OCI-LY1 (cell line): ENCODE measurements around the gene PAXIP1.

Source experiments
- EZH2 ChIP-seq: fragments of 200-600 bp; sonication (generic), shearing (Covaris generic); IDR thresholded peaks from 2 replicates; pipeline ENCODE4 v1.8.0; 2017; ENCODE audit warnings: borderline replicate concordance, mixed run types, mild to moderate bottlenecking, antibody characterized with exemption, low read length, moderate library complexity, mixed read lengths
- TF ChIP-seq, protein P1 (sequence below): fragments of 200-600 bp; sonication (generic), shearing (Covaris generic); IDR thresholded peaks from 2 replicates; pipeline ENCODE4 v1.5.1; 2017; ENCODE audit warnings: mild to moderate bottlenecking, antibody characterized with exemption, low read length, moderate library complexity, mixed read lengths

DNA sequence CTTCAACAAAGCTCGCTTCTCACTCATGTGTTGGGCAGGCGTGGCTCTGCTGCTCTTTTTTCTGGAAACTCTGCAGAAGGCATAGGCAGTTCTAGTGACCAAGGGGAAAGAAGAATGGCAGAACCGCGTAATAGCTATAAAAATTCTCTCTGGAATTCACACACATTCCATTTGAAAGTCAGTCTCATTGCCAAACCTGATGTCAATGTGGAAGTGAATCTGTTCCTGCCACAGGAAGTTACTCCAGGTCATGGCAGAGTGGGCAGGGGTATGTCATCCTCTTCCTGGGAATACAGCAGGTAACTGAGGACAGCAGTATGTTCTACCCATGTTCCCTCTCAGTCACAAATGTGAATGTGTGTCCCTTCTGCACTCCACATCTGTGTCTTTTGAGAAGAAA, 8.2 kb upstream of the PAXIP1 start:
- no peak for TF ChIP-seq EZH2
- TF ChIP-seq, protein P1, sequence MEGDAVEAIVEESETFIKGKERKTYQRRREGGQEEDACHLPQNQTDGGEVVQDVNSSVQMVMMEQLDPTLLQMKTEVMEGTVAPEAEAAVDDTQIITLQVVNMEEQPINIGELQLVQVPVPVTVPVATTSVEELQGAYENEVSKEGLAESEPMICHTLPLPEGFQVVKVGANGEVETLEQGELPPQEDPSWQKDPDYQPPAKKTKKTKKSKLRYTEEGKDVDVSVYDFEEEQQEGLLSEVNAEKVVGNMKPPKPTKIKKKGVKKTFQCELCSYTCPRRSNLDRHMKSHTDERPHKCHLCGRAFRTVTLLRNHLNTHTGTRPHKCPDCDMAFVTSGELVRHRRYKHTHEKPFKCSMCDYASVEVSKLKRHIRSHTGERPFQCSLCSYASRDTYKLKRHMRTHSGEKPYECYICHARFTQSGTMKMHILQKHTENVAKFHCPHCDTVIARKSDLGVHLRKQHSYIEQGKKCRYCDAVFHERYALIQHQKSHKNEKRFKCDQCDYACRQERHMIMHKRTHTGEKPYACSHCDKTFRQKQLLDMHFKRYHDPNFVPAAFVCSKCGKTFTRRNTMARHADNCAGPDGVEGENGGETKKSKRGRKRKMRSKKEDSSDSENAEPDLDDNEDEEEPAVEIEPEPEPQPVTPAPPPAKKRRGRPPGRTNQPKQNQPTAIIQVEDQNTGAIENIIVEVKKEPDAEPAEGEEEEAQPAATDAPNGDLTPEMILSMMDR, result no peak
